ENCODE results near the gene FAM168B. TPM values are rescaled to one million over a fixed set of nuclear protein-coding genes. Genes with fewer than 3 reads are reported as not detected.

Gene FAM168B
- total and polyA plus RNA-seq, 10 of the 15 experiments (the other 5 are each of a cell fraction or from before 2014, with no cell fraction given): 3.5 to 77.3 (median 45.9) TPM

- ATAC-seq (no peak), DNase-seq (ENCODE audit: low read depth, low spot score) (no peak), FAIRE-seq (no peak)
- H2AFZ ChIP-seq (ENCODE audit: control insufficient read depth, low read depth, low read length): no peak overlapping the region
- no peaks in the 10 kb centered on the region; the same call in 2 of the 3 replicates for H3K9me3 ChIP-seq (replicated peaks; ENCODE audit: control insufficient read depth, insufficient read depth, low read length)
- no peak overlapping the region for H3K27ac ChIP-seq (ENCODE audit: control insufficient read depth, insufficient read depth)
- RAD21 ChIA-PET (ENCODE audit: unreplicated experiment): no interaction called here
- H4K20me1 ChIP-seq (ENCODE audit: control insufficient read depth, insufficient read depth): no peaks in the 10 kb centered on the region
- H3K9ac ChIP-seq (ENCODE audit: control insufficient read depth, insufficient read depth, low read length): no peak overlapping the region
- POLR2A ChIA-PET: no interaction called here
- H3K4me1 ChIP-seq (ENCODE audit: control insufficient read depth, insufficient read depth, low read length): no peaks in the 10 kb centered on the region
- intact Hi-C loops (cut with micrococcal nuclease; ENCODE audit: unreplicated experiment) (no loop called here), in situ Hi-C loops (cut with MboI) (no loop called here)
- H3K27me3 ChIP-seq (replicated peaks in 1 of 2; ENCODE audit: control insufficient read depth in 2 of 2, insufficient read depth in 2 of 2, low read length in 1 of 2): no peaks in the 10 kb centered on the region; a peak in 1 of 4 replicates
- SMC1A ChIA-PET (ENCODE audit: uncharacterized antibody, unreplicated experiment): no interaction called here
- H3K36me3 ChIP-seq (ENCODE audit: control insufficient read depth in 2 of 2, insufficient read depth in 2 of 2, low read length in 1 of 2): no peaks in the 10 kb centered on the region
- TF ChIP-seq MYB (IDR thresholded peaks at IDR 0.05; ENCODE audit: borderline replicate concordance, low read depth, low read length) (no peak), STAT1 (conservative IDR thresholded peaks at IDR 0.05) (no peak), CHD1 (IDR thresholded peaks at IDR 0.05; ENCODE audit: low read depth, low read length) (no peak), TARDBP (IDR thresholded peaks at IDR 0.05; ENCODE audit: borderline replicate concordance) (no peak), HDAC6 (IDR thresholded peaks at IDR 0.05; ENCODE audit: unreplicated experiment) (no peak), ATF3 (IDR thresholded peaks at IDR 0.05; ENCODE audit: borderline replicate concordance, extremely low read depth, low read depth, low read length) (no peak), E4F1 (IDR thresholded peaks at IDR 0.05; ENCODE audit: borderline replicate concordance, partially characterized antibody) (no peak), LARP7 (IDR thresholded peaks at IDR 0.05) (no peak), BCL3 (IDR thresholded peaks at IDR 0.05; ENCODE audit: borderline replicate concordance, insufficient read depth, low read depth, low read length, poor library complexity, severe bottlenecking) (no peak), YBX1 (IDR thresholded peaks at IDR 0.05) (no peak), SRF (IDR thresholded peaks at IDR 0.05; ENCODE audit: low read depth in 2 of 2, low read length in 2 of 2) (no peak), SMC3 (IDR thresholded peaks at IDR 0.05; ENCODE audit: borderline replicate concordance, low read length) (no peak), NFYA (IDR thresholded peaks at IDR 0.05; ENCODE audit: borderline replicate concordance, low read depth, low read length) (no peak), POLR2AphosphoS2 (IDR thresholded peaks at IDR 0.05; ENCODE audit: low read depth, low read length) (no peak), HDAC2 (IDR thresholded peaks at IDR 0.05) (no peak), BCL11A (IDR thresholded peaks at IDR 0.05; ENCODE audit: low read depth, low read length) (no peak), GABPA (IDR thresholded peaks at IDR 0.05; ENCODE audit: low read depth) (no peak)
- H3K79me2 ChIP-seq (ENCODE audit: control insufficient read depth, insufficient read depth, low read length): no peaks in the 10 kb centered on the region
- CTCF ChIA-PET: no interaction called here
- H3K4me2 ChIP-seq (ENCODE audit: control insufficient read depth, insufficient read depth): no peak overlapping the region
- no peak overlapping the region for H3K4me3 ChIP-seq
- no TSS peak for BruUV-seq (replicated peaks)
- whole genome bisulfite sequencing (ENCODE audit: insufficient coverage, insufficient replicate concordance, low lambda C conversion rate, missing lambda C conversion rate): 14% methylated on average over 12 of the region's 12 CpGs
Measured at GRCh38 chr2:131027566-131028528, 65.4 kb downstream of the FAM168B start.
